HG03432 (cell line): Measurements from ENCODE around the gene RELB.

ENCODE experiments used
- ATAC-seq: cut with Tn5 transposase; IDR thresholded peaks from one replicate; pipeline ENCODE4 v1.9.1; 2021; ENCODE audit warnings: mild to moderate bottlenecking, moderate library complexity; ENCODE audit not compliant: unreplicated experiment

RELB gene

GRCh38 chr19:45078390-45079062, 77.3 kb downstream of the RELB start:
- peak; percentile 1 for ATAC-seq

- peak; percentile 38 for ATAC-seq
These were observed 78.0 kb downstream of the RELB start, which contains the start of gene GEMIN7 for GRCh38 chr19:45079063-45079910. Gene GEMIN7 (plus strand): TSS chr19:45079260. CDS start chr19:45090115, 10,855 bp downstream.

- no peak for ATAC-seq
These were observed 78.7 kb downstream of the RELB start for GRCh38 chr19:45079911-45080370.

- no peak for ATAC-seq
These were observed 80.9 kb downstream of the RELB start for GRCh38 chr19:45082170-45082569.

GRCh38 chr19:45086480-45086879, 85.2 kb downstream of the RELB start:
- ATAC-seq, result no peak

- ATAC-seq, result no peak
These were observed 86.3 kb downstream of the RELB start for GRCh38 chr19:45087531-45087930.
